ENCODE data around the gene P3H1.

DNA sequence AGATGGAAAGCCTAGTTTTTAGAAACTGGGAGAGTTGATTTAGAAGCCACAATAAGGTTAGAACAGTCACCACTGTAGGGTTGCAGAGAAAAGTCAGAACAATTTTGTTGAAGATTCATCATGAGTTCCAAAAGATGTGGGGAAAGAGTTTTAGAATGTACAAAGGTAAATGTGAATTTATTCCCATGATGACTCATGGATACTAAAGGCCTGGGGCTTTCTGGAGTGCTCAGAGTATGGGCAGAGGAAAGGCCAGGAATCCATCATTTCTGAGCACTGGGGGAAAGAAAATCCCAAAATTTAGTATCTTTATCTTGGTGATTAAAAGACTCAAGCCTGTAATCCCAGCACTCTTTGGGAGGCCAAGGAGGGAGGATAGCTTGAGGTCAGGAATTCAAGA is 66.8 kb downstream of the P3H1 start:
- TF ChIP-seq CTCF (IDR thresholded peaks at IDR 0.05), result no peak
- TF ChIP-seq POLR2A (IDR thresholded peaks at IDR 0.05), result no peak

All from uterus (tissue), 2 donors.